Stimulated activated CD8-positive, alpha-beta memory T cell treated with anti-CD3 and anti-CD28 coated beads, Interleukin-7, amount 100 ng/mL, for 1 hour (primary cell): Measurements from ENCODE around the gene FSTL4.

Experiments
- DNase-seq, 2 donors: peaks; one replicate each; pipeline ENCODE4 v3.0.0-alpha.2; 2020; ENCODE audit warnings: low read depth in 2 of 2

The FSTL4 gene

DNA sequence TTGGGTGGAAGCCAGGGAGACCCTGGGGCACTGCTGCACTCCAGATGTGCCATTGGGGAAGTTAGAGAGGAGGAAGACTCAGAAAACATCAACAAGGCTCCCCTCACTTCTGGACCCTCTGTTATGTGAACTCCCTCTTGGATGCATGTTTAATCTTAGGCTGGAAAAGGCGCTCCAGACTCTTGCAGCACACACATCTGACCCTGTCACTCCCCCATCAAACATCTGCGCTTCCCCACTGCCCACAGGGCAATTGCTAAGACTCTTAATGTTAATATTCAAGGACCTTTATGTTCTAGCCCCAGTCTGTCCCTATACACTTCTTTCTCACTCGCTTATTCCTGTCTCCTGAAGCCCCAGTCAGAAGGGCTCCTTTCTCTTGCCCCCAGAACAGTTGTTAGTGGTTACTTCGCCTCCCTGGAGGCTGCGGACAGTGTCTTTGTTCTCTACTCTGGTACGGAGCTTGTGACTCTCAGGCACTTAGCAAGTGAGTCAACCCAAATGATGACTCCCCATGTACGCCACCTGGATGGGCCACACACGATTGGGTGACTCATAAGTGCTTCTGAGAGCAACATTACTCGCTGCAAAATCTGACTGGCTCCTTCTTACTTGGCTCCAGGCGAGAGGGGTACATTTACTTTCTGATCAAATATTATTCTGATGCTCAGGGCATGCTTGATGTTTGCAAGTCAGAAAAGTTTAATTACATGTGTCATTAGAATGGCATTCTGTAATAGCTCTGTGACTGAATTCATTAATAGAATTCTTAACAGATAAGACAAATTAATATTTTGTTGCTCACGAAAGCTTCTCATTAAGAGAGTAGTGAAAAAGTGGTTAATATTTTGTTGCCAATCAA, 366.9 kb downstream of the FSTL4 start:
- DNase-seq, result no peak

- no peak for DNase-seq
Observed at GRCh38 chr5:133244242-133244641, 368.1 kb downstream of the FSTL4 start.

GRCh38 chr5:133243196-133243595, 369.1 kb downstream of the FSTL4 start:
- DNase-seq, result no peak

- no peak for DNase-seq
Observed at GRCh38 chr5:133242221-133242835, 370.0 kb downstream of the FSTL4 start.

- no peak for DNase-seq
Observed at GRCh38 chr5:133241179-133242092, 370.9 kb downstream of the FSTL4 start.

DNA sequence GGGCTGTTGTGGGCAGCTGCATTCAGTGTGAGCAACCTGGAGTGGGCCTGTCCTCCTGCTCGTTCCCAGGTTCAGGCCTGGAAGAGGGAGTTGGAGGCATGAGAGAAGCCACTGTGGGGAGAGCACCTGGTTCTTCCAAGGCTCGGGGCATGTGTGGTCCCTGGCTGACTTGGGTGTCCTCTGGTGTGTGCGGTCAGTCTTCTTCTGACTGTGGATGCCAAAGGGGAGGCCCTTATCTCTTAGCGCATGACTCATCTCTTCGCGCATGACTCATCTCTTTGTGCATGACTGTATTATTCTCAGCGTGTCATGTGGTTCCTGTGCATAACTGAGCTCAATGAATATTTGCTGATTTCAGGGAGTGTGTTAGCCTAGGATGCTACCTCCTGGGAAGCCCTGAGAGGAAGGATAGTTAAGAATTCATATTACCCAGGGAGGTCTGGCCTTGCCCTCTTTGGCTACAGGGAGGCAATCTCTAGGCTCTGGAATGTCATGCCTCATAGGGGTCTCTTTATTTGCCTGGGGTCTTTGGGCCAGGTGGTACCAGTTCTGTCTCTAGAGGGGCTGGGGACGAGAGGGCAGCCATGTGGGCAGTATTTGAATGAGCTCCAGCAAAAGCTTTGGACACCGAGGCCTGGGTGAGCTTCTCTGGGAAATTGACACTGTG, 371.8 kb downstream of the FSTL4 start:
- DNase-seq, result no peak

DNA sequence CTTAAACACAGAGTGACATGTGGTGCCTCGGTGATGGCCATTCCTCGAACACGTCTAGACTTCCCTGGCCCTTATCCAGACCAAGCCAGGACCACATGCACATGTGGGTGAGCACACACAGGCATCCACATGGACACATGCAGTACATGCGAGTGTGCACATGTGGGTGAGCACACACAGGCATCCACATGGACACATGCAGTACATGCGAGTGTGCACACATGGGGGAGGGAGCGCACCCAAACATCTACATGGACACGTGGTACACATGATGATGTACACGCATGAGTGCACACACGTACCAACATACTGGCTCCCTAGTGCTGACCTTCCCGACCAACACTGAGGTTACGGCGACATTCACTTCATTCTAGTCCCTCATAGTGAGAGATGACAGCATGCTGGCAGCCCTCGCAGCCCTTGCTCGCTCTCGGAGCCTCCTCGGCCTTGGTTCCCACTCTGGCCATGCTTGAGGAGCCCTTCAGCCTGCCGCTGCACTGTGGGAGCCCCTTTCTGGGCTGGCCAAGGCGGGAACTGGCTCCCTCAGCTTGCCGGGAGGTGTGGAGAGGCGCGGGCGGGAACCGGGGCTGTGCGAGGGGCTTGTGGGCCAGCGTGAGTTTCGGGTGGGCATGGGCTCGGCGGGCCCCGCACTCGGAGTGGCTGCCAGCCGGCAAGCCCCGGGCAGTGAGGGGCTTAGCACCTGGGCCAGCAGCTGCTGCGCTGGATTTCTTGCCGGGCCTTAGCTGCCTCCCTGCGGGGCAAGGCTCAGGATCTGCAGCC, 373.7 kb downstream of the FSTL4 start:
- no peak for DNase-seq

GRCh38 chr5:133236976-133237375, 375.4 kb downstream of the FSTL4 start:
- DNase-seq, result no peak

DNA sequence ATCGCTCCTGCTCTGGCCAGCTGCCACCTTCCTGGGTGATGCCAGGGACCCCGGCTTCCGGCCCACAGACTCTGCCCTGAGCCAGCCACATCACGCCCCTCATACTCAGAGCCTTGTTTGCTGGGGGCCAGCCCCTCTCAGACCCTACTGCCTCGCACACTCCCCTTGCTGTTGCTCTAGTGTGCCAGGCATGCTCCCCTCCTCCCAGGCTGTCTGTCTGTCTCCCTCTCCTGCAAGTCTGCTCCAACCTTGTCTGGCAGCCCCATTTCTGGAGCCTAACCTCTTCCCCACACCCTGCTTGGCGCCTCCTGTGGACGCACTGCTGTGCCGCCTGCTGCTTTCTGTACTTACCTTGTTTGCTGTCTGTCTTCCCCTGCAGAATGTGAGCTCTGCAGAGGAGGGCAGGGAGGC, 375.8 kb downstream of the FSTL4 start:
- no peak for DNase-seq

DNA sequence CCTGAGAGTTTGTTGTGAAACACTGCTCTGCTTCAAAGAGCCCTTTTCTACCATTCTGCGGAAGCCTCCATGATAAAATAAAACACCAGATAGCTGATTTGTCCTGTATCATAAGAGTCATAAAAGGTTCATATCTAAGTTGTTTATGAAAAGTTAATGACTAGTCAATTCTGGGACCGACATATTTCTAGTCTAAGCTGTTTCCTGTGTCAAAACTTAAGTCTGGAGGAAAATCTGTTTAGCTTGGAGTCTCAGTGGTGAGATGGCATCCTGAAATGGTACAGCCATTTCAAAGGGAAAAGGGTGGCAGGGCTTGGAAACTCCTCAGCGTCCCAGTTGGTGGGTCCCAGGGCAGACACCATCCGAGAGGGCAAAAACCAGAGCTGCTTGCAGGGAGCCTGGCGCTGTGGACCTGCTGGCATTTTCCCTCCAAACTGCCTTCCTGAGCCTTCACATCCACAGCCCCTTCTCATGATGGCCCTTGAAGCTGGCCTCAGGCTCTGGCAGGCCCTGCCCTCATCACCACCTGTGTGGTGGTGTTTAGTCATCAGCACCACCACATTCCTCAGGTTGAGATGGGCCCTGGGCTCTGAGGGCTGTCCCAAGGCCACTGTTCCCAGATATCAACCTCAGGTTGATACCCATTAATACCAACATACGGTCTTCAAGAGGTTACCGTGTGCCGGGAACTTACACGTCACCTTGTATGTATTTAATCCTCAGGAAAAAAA, 376.5 kb downstream of the FSTL4 start:
- DNase-seq, result no peak

DNA sequence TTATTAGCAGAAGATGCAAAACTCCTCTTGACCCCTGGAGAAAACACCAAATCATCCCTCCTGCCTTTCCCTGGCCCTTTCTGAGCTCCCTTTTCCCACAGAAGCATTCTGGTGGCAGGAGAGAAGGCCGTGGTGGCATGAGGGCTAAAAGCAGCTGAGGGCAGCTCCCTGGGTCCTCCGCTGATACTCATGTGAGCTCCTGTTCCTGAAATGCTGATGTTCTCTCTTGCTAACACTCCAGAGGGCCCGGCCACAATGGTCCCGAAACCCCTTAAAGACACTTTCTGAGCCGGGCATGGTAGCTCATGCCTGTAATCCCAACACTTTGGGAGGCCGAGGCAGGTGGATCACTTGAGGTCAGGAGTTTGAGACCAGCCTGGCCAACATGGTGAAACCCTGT, 377.4 kb downstream of the FSTL4 start:
- no peak for DNase-seq

- no peak for DNase-seq
Observed at GRCh38 chr5:133234273-133234672, 378.1 kb downstream of the FSTL4 start.

DNA sequence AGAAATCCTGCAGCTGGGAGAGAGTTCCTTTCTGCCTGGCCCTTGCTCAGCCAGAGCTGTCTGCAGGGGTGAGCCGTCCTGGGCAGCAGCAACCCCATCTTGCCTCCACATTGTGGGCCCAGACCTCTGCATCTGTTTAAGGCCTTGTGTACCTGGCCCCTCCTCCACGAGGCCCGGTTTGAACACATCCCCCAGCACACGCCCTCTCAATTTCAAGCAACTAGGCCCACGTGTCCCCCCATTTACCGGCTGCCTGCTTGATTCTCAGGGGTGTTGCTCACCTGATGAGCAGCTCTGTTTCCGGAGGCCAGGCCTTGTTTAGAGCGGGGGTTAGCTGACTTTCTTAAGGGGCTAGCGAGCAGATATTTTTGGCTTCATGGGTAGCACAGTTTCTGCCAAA, 378.7 kb downstream of the FSTL4 start:
- DNase-seq, result no peak

GRCh38 chr5:133232911-133233310, 379.4 kb downstream of the FSTL4 start:
- no peak for DNase-seq

- no peak for DNase-seq
Observed at GRCh38 chr5:133232435-133232834, 379.9 kb downstream of the FSTL4 start.

- DNase-seq, result no peak
Observed at GRCh38 chr5:133232011-133232410, 380.3 kb downstream of the FSTL4 start.

DNA sequence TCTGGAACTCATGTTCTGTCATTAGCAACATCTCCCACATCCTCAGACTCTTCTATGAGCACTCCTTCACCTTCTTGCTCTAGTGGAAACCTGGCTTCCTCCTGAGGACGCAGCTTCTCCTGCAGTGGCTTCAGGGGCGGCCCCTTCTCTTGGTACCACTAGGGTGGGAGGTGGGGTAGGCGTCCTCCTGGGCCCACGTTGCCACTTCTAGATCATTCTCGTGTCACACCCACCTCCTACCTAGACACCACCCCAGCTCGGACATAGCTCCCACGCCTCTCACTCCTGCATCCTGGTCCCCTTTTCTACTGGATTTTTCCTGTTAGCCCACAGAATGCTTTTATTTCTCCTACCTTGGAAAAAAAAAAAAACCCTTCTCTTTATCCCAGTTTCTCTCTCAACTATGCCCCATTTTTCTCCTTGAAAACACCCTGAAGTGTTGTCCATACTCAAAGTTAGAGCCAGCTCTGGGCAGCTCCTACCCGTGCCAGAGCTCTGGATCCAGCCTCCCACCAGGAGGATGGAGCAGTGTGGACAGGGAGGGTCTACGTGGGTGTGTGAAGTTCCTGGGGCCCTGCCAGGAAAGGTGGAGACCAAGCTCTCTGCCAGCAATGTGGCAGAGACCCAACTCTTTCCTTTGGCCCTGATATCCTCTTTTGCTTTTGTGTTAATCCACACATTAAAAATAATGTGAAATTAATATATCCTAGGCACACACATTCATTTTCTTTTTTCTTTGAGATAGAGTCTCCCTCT, 381.3 kb downstream of the FSTL4 start:
- no peak for DNase-seq

GRCh38 chr5:133229931-133230664, 382.2 kb downstream of the FSTL4 start:
- DNase-seq, result no peak

DNA sequence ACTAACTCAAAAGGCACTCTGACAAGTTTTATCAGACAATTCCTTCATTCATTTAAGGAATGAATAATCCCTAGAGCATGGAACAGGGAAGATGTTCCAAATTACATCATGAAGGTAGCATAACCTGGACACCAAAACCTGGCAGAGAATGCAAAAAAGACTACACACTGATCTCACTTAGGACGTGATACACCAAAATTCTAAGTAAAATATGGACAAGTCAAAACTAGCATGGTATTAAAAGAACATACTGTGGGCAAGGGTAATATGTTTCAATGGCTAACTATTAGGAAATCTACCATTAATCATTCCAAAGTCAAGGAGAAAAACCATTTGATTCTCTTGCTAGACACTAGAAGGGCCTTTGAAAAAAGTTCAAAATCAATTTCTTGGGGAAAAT, 384.0 kb downstream of the FSTL4 start:
- no peak for DNase-seq
